Mucosa of descending colon (tissue), 3 donors: ENCODE results near the gene ILF3. TPM values are rescaled to one million over a fixed set of nuclear protein-coding genes. Genes with fewer than 3 reads are reported as not detected.

Source experiments
- ATAC-seq: fragments of 200-7000 bp; cut with Tn5 transposase; one replicate; pipeline ENCODE4 v1.9.1; 2020; ENCODE audit warnings: mild to moderate bottlenecking, moderate library complexity
- DNase-seq, 3 donors: peaks; one replicate each; pipeline ENCODE4 v3.0.0-alpha.2; 2020
- H3K36me3 ChIP-seq: fragments of 200-600 bp; one replicate; pipeline ENCODE4 v1.8.0; 2021; ENCODE audit warnings: low read depth, mild to moderate bottlenecking
- H3K4me1 ChIP-seq: fragments of 200-600 bp; one replicate; pipeline ENCODE4 v1.8.0; 2021; ENCODE audit warnings: low read depth, mild to moderate bottlenecking
- H3K4me3 ChIP-seq: fragments of 200-600 bp; one replicate; pipeline ENCODE4 v1.8.0; 2021; ENCODE audit warnings: mild to moderate bottlenecking
- H3K9me3 ChIP-seq: fragments of 200-600 bp; one replicate; pipeline ENCODE4 v1.8.0; 2021; ENCODE audit warnings: mild to moderate bottlenecking
- CTCF ChIP-seq: fragments of 200-600 bp; IDR thresholded peaks from one replicate; pipeline ENCODE4 v1.8.0; 2022; ENCODE audit warnings: antibody characterized with exemption, mild to moderate bottlenecking
- intact Hi-C, 2 donors: fragments of 100-400 bp; cut with DNase I in 1 of 2; cut with micrococcal nuclease in 1 of 2; formaldehyde crosslinking; loops; one replicate each; pipeline versions ENCODE4 v1.11.0 to v1.11.1; 2022; cut with DNase I, micrococcal nuclease
- microRNA-seq: library from miRNA; unstranded; fragments of <30 nt; microRNA quantifications from one replicate; pipeline ENCODE4, GENCODE V29; 2019
- total RNA-seq, 3 donors: library from RNA; stranded (reverse); fragmentation: NEBNext Ultra II Directional in 2 of 3; extraction: Animal tissue kit (Norgen Biotek cat#: 25700) in 2 of 3; gene quantifications; one replicate each; pipeline versions ENCODE4 v1.2.1 to v1.2.4, GENCODE V29; 2021 to 2023
- donor health status: DM: no; HTN: no; CAD: no; lungs with moderate emphysema.
- donor health status: DM: no; HTN: no; CAD: no.
- donor health status: DM: no; HTN: yes; CAD: no.

Gene ILF3
- total RNA-seq, 3 donors from 2014 or later, result 151 to 213 (median 178) TPM

- ATAC-seq (no peak), DNase-seq (no peak)
- intact Hi-C loops, result no loop called here
- Histone ChIP-seq H3K4me1 (peaks cover 68% of the 10 kb centered on the region), H3K4me3 (no peak overlapping the region), H3K9me3 (no peaks in the 10 kb centered on the region), H3K36me3 (no peaks in the 10 kb centered on the region)
- no peak for TF ChIP-seq CTCF
These were observed 81.6 kb downstream of the ILF3 start for GRCh38 chr19:10735741-10736140.

- peaks cover 67% of the 10 kb centered on the region for H3K4me1 ChIP-seq
- ATAC-seq, result peak; percentile 31
- intact Hi-C loops, result no loop called here
These were observed 82.0 kb downstream of the ILF3 start for GRCh38 chr19:10736189-10736588.

DNA sequence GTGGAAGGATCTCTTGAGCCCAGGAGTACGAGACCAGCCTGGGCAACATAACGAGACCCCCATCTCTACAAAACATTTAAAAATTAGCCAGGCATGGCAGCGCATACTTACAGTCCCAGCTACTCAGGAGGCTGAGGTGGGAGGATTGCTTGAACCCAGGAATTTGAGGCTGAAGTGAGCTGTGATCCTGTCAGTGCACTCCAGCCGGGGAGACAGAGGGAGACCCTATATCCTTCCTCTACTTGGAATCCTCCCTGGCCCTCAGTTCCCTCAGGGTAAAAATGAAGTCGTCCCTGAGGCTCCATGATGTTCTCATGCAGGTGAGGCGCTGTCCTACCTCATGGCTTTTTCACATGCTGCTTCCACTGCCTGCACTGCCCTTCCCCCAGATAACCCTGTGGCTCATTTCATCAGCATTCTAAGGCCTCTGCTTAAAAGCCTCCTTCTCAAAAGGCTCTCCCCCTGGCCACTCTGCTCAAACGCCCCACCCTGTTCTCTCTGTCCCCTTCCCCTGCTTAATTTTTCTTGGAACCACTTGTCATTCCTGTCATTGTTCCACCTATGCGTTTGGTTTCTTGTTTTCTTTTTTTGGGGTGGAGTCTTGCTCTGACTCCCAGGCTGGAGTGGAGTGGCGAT, 82.9 kb downstream of the ILF3 start:
- Histone ChIP-seq H3K4me1 (peaks cover 65% of the 10 kb centered on the region), H3K36me3 (no peaks in the 10 kb centered on the region), H3K4me3 (no peak overlapping the region), H3K9me3 (no peaks in the 10 kb centered on the region)
- no peak for TF ChIP-seq CTCF
- no peak for ATAC-seq
- no peak for DNase-seq
- intact Hi-C loops, result no loop called here

More at GRCh38 chr19:10736189-10736588, 82.0 kb downstream of the ILF3 start:
- no peaks in the 10 kb centered on the region for H3K36me3 ChIP-seq
- DNase-seq, result peak in 2 of 3 donors; percentile 69 to 77
- no peak for TF ChIP-seq CTCF
- H3K4me3 ChIP-seq, result no peak overlapping the region
- no peaks in the 10 kb centered on the region for H3K9me3 ChIP-seq

- DNase-seq, result no peak
- ATAC-seq, result peak; percentile 1
- peaks cover 67% of the 10 kb centered on the region for H3K4me1 ChIP-seq
- H3K36me3 ChIP-seq, result no peaks in the 10 kb centered on the region
- intact Hi-C loops, result no loop called here
- H3K9me3 ChIP-seq, result no peaks in the 10 kb centered on the region
- no peak for TF ChIP-seq CTCF
- H3K4me3 ChIP-seq, result no peak overlapping the region
These were observed 83.6 kb downstream of the ILF3 start for GRCh38 chr19:10737722-10738121.

DNA sequence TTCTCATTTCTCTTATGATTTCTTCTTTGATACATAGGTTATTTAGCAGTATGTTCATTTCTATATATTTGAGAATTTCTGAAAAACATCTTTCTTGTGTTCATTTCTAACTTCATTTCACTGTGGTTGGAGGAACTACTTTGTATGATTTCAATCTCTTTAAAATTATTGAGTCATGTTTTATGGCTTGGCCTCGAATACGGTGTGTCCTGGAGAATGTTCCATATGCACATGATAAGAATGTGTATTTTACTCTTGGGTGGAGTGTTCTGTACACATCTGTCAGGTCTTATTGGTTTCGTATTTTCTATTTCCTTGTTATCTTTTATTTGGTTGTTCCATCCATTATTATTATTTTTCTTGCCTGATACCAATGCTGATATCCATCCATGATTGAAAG, 86.7 kb downstream of the ILF3 start:
- no peak for TF ChIP-seq CTCF
- Histone ChIP-seq H3K36me3 (no peaks in the 10 kb centered on the region), H3K4me1 (peaks cover 75% of the 10 kb centered on the region), H3K9me3 (no peaks in the 10 kb centered on the region), H3K4me3 (no peak overlapping the region)
- DNase-seq (no peak), ATAC-seq (peak; percentile 59)
- intact Hi-C loops, result no loop called here

Small RNA genes within 50 kb of the gene (microRNA-seq; reads per million reads assigned to microRNA genes)
- not detected for gene MIR638

Other genes starting within 250 kb of the ILF3 start
- 10 to 100 TPM in 2 of 3 donors, 1 to 10 TPM in 1; 7.0 to 27.4 (median 14.7) TPM for gene PDE4A, start 233.8 kb upstream of the ILF3 start, total RNA-seq
- gene KEAP1, start 151.0 kb upstream of the ILF3 start, total RNA-seq, result 10 to 100 TPM; 57.5 to 75.7 (median 61.0) TPM
- gene S1PR5, start 136.9 kb upstream of the ILF3 start, total RNA-seq, result under 1 TPM in 2 of 3 donors, not detected in 1; 0.23 to 0.31 TPM
- gene ATG4D, start 110.4 kb upstream of the ILF3 start, total RNA-seq, result 100 to 1,000 TPM in 1 of 3 donors, 10 to 100 TPM in 2; 63.0 to 119 (median 93.5) TPM
- gene KRI1, start 88.3 kb upstream of the ILF3 start, total RNA-seq, result 10 to 100 TPM; 12.0 to 23.3 (median 17.0) TPM
- gene CDKN2D, start 85.4 kb upstream of the ILF3 start, total RNA-seq, result 10 to 100 TPM in 2 of 3 donors, 1 to 10 TPM in 1; 6.1 to 12.1 (median 11.9) TPM
- 100 to 1,000 TPM in 2 of 3 donors, 10 to 100 TPM in 1; 42.6 to 140 (median 131) TPM for gene AP1M2, start 67.0 kb upstream of the ILF3 start, total RNA-seq
- 100 to 1,000 TPM in 2 of 3 donors, 10 to 100 TPM in 1; 90.0 to 179 (median 116) TPM for gene SLC44A2, start 28.8 kb upstream of the ILF3 start, total RNA-seq
- gene QTRT1, start 47.1 kb downstream of the ILF3 start, total RNA-seq, result 100 to 1,000 TPM in 2 of 3 donors, 10 to 100 TPM in 1; 57.8 to 107 (median 101) TPM
- 100 to 1,000 TPM; 318 to 602 (median 562) TPM for gene DNM2, start 63.7 kb downstream of the ILF3 start, total RNA-seq
- 10 to 100 TPM; 12.8 to 24.7 (median 15.3) TPM for gene TMED1, start 181.9 kb downstream of the ILF3 start, total RNA-seq
- gene C19orf38, start 194.1 kb downstream of the ILF3 start, total RNA-seq, result 1 to 10 TPM in 1 of 3 donors, under 1 TPM in 2; 0.64 to 1.9 (median 0.73) TPM
- gene CARM1, start 217.2 kb downstream of the ILF3 start, total RNA-seq, result 10 to 100 TPM; 49.1 to 54.3 (median 49.7) TPM